GM18870 (cell line): Measurements from ENCODE around the gene WFDC10B.
"Not testable (repeated sequence)": the region's sequence is repeated elsewhere in the genome, so short reads cannot be mapped to it uniquely, and the experiment has no call there.

Source experiments
- ATAC-seq: cut with Tn5 transposase; IDR thresholded peaks from one replicate; pipeline ENCODE4 v1.9.1; 2021; ENCODE audit warnings: moderate library complexity; ENCODE audit not compliant: unreplicated experiment

Gene WFDC10B

GRCh38 chr20:45704969-45705637 lies at the start of gene WFDC10B:
Gene WFDC10B, minus strand, starts transcription at chr20:45705019. Its CDS starts 19,027 bp downstream, at chr20:45685992.
- ATAC-seq = no peak

GRCh38 chr20:45752746-45753145 lies 47.9 kb upstream of the WFDC10B start:
- no peak for ATAC-seq

GRCh38 chr20:45751721-45752120 lies 46.9 kb upstream of the WFDC10B start:
- ATAC-seq = no peak

- ATAC-seq = no peak
Observed at GRCh38 chr20:45745015-45745414, 40.2 kb upstream of the WFDC10B start.

GRCh38 chr20:45742596-45742995 lies 37.8 kb upstream of the WFDC10B start:
- ATAC-seq = no peak

- no peak for ATAC-seq
Observed at GRCh38 chr20:45735988-45736387, 31.2 kb upstream of the WFDC10B start.

- ATAC-seq = no peak
Observed at GRCh38 chr20:45735552-45735951, 30.7 kb upstream of the WFDC10B start.

GRCh38 chr20:45732199-45732598 lies 27.4 kb upstream of the WFDC10B start:
- ATAC-seq = no peak

GRCh38 chr20:45727044-45727443 lies 22.2 kb upstream of the WFDC10B start:
- ATAC-seq = no peak

GRCh38 chr20:45725134-45725533 lies 20.3 kb upstream of the WFDC10B start:
- ATAC-seq = no peak

- ATAC-seq = no peak
Observed at GRCh38 chr20:45722047-45722446, 17.2 kb upstream of the WFDC10B start, which contains the start of gene SPINT4. Gene SPINT4, plus strand, starts transcription at chr20:45722347. Its CDS starts 21 bp downstream, at chr20:45722368.

- not testable (repeated sequence) for ATAC-seq
Observed at GRCh38 chr20:45716141-45716688, 11.4 kb upstream of the WFDC10B start.

- no peak for ATAC-seq
Observed at GRCh38 chr20:45701873-45702272, 2.9 kb downstream of the WFDC10B start, which contains the start of gene WFDC13. Gene WFDC13, plus strand, starts transcription at chr20:45702038. Its CDS starts 86 bp downstream, at chr20:45702124.

GRCh38 chr20:45701104-45701503 lies 3.7 kb downstream of the WFDC10B start:
- no peak for ATAC-seq

- ATAC-seq = no peak
Observed at GRCh38 chr20:45695496-45695895, 9.3 kb downstream of the WFDC10B start.

GRCh38 chr20:45693346-45693745 lies 11.5 kb downstream of the WFDC10B start:
- ATAC-seq = not testable (repeated sequence)

- ATAC-seq = no peak
Observed at GRCh38 chr20:45685896-45686295, 18.9 kb downstream of the WFDC10B start.

GRCh38 chr20:45679650-45680049 lies 25.2 kb downstream of the WFDC10B start:
- ATAC-seq = no peak

GRCh38 chr20:45672765-45673164 lies 32.1 kb downstream of the WFDC10B start:
- ATAC-seq = no peak

- ATAC-seq = no peak
Observed at GRCh38 chr20:45670139-45670538, 34.7 kb downstream of the WFDC10B start, which contains the start of gene WFDC11. Gene WFDC11, minus strand, starts transcription at chr20:45670239. Its CDS starts 19,639 bp downstream, at chr20:45650600.

GRCh38 chr20:45657038-45657437 lies 47.8 kb downstream of the WFDC10B start:
- not testable (repeated sequence) for ATAC-seq

GRCh38 chr20:45651726-45652125 lies 53.1 kb downstream of the WFDC10B start:
- not testable (repeated sequence) for ATAC-seq
